CD4-positive, alpha-beta T cell treated with Interleukin-15 for 1 hour (primary cell): ENCODE results near the gene ZNF430.
"Not testable (repeated sequence)": the region's sequence is repeated elsewhere in the genome, so short reads cannot be mapped to it uniquely, and the experiment has no call there.

Experiments used
- DNase-seq: peaks from one replicate; pipeline ENCODE4 v3.0.0-alpha.2; 2020

The ZNF430 gene

DNA sequence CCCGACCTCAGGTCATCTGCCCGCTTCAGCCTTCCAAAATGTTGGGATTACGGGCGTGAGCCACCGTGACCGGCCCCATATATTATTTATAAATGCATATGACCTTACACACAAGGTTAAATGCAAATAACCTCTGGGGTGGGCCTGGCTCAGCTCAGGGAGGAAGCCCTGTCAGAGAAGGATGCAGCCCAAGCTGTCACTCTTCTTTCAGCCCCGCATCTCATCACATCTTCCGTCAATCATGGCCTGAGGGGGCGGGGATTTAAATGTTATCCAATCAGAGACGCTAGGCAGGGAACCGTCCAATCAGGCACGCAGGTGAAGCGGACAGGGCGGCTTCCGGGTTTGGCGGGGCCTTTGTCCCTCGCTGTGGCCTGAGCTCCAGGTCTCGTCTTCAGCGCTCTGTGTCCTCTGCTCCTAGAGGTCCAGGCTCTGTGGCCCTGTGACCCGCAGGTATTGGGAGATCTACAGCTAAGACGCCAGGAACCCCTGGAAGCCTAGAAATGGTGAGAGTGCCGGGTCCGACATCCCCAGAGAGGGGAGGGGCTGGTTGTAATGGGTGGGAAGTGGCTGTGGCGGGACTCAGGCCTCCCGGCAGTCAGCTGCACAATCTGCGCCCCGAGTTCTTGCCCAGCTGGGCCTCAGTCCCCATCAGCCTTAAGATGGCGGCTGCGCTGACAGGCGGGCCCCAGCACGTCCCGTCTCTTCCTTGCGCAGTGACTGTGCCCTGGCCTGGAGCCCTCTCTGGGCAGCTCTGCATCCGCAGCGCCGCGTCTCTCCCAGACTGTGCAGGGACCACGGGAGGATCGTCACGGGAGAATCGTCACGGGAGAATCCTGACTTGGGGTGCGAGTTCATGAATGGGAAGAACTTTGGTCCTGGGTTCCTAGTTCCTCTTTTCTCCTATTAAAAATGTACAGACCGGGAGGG, at the start of gene ZNF430:
TSS of gene ZNF430 (plus strand) at position 360 of the 930 bp plus-strand sequence. CDS start at position 504, 144 bp downstream.
- DNase-seq = peak; percentile 94

DNA sequence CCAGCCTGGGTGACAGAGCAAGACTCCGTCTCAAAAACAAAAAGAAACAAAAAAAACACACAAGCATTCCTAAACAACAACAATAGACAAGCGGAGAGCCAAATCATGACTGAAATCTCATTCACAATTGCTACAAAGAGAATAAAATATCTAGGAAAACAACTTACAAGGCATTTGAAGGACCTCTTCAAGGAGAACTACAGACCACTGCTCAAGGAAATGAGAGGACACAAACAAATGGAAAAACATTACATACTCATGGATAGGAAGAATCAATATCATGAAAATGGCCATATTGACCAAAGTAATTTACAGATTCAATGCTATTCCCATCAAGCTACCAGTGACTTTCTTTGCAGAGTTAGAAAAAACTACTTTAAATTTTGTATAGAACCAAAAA, 27.7 kb upstream of the ZNF430 start:
- not testable (repeated sequence) for DNase-seq

DNA sequence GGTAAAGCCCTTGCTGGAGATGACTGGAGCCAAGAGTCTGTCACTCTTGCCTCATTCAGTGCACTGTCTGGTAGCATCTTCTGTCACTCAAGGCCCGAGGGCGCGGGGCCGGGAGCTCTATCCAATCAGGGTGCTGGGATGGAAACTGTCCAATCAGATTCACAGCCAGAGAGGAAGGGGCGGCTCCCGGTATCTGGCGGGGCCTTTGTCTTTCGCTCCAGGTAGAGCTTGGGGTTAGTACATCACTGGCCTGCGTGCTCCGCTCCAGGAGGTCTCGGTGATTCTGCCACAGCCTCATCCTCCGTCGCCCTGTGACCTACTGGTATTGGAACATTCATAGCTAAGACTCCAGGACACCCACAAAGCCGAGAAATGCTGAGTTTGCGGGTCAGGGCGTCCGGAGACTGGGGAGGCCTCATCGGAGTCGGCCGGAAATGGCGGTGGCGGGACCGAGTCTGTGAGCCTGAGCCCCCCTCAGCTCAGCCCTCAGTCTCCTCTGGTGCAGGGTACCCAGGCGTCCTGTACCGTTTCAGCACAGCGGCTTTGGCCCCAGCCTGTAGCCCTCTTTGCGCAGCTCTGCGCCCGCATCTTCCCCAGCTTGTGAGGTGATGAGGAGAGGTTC, 20.6 kb upstream of the ZNF430 start:
- peak; percentile 88 for DNase-seq

DNA sequence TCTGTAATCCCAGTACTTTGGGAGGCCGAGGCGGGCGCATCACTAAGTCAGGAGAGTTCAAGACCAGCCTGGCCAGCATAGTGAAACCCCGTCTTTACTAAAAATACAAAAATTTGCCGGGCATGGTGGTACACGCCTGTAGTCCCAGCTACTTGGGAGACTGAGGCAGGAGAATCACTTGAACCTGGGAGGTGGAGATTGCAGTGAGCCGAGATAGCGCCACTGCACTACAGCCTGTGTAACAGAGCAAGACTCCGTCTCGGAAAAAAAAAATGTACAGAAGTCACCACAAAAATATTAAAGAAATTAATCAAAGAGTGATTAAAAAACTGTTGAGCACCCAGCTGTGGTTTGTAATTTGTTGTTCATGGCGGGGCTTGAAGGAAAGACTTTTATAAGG, 781 bp downstream of the ZNF430 start:
- DNase-seq = not testable (repeated sequence)

DNA sequence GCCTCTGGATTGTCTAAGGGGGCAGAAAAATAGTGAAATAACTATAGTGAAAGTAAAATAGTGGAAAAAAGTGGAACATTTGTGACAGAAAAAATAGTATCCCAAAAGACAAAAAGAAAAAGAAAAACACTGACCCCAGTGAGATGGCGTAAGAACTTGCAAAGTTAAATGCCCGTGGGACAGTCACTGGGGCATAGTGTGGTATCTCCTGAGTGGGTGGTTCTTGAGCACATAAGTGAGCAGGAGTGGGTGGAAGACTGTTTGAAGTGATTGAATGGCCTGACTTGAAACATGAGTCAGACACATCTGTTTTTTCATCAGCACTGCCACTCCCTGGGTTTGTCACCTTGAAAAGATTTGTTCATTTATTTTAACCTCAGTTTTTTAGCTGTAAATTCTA, 2.5 kb downstream of the ZNF430 start:
- no peak for DNase-seq

DNA sequence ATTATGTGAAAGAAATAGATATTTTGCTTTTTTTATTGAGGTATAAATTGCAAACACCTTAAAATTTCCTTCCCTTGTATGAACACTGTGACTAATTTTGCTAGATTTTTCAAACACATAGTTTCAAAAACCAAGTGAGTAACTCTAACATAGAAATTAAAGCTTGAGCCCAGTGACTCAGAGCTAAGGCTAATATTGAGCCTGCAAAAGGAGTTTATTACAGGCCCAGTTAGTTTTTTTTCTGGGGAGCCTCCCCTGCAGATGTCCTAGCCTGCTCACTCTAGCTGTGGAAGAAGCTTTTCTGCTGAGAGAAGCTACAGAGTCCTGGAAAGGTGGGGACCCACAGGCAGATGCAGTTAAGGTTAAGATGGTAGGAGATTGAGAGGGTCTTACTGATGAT, 3.4 kb downstream of the ZNF430 start:
- no peak for DNase-seq

DNA sequence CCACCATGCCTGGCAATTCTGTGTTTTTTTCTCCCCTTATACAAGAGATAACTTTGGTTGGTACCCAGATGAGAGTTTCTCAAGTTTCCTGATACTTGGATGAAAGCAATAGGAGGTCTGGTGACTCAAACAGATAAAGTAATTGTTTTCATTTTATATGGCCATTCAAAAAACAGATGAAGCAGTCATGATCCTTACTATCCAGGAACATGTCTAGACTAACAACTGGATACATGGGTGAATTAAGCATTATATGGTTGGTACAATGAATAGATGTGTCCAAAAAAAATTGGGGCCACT, 8.5 kb downstream of the ZNF430 start:
- no peak for DNase-seq

DNA sequence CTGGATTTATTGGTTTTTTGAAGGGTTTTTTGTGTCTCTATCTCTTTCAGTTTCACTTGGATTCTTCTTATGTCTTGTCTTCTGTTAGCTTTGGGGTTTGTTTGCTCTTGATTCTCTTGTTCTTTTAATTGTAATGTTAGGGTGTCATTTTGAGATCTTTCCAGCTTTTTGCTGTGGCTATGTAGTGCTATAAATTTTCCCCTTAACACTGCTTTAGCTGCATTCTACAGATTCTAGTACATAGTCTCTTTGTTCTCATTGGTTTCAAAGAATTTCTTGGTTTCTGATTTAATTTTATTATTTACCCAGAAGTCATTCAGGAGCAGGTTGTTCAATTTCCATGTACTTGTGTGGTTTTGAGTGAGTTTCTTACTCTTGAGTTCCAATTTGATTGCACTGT, 24.6 kb downstream of the ZNF430 start:
- DNase-seq = no peak

DNA sequence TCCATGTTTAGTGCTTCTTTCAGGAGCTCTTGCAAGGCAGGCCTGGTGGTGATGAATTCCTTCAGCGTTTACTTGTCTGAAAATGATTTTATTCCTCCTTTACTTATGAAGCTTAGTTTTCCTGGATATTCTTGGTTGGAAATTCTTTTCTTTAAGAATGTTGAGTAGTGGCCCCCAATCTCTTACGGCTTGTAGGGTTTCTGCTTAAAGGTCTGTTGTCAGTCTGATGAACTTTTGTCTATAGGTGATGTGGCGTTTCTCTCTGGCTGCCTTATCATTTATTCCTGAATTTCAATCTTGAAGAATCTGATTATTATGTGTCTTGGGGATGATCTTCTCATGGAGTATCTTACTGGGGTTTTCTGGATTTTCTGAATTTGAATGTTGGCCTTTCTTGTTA, 26.0 kb downstream of the ZNF430 start:
- DNase-seq = no peak

DNA sequence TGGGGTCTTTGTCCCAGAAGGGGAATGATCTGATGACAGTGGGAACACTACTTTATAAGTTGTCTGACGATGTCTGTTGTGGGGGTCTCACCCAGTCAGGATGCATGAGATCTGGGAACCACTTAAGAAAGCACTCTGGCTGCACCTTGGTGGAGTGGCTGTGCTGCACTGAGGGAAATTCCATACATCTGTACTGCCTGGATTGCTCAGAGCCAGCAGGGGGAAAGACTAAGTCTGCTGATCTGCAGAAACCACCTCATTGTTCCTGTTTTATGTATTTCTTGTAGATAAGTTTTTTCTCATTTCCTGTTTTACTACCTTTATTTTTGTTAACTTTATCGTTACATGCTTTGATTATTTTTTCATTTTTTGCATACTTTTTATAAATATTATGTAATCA, 27.3 kb downstream of the ZNF430 start:
- no peak for DNase-seq

DNA sequence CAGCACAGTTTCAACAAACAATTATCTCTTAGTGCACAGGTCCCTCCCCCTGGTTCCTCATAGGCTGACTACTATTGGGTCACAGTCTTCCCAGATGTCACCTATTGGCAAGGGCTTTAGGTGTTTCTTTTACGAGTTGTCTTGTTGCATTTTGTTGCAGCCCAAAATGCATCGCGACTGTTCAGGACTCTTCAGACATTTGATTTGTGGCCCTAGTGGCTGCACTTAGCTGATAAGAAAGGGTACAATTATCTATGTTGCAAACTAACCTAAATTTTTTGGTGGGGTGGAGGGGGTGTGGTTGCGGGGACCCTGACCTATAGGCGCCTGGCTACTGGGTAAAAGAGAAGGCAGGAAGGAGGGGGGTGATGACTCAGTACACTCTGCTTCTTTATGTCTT, 32.4 kb downstream of the ZNF430 start:
- DNase-seq = no peak

DNA sequence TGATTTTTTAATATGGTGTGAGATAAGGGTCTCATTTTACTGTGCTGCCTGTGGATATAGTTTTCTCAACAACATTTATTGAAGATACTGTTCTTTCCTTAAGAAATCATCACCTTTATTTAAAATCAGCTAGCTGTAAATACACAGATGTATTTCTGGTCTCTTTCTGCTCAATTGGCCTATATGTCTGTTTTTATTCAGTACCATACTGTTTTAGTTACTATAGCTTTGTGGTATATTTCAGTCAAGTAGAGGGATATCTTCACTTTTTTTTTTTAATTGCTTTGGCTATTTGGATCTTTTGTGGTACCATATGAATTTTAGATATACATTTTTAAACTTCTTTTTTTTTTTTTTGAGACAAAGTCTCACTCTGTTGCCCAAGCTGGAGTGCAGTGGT, 44.9 kb downstream of the ZNF430 start:
- no peak for DNase-seq

DNA sequence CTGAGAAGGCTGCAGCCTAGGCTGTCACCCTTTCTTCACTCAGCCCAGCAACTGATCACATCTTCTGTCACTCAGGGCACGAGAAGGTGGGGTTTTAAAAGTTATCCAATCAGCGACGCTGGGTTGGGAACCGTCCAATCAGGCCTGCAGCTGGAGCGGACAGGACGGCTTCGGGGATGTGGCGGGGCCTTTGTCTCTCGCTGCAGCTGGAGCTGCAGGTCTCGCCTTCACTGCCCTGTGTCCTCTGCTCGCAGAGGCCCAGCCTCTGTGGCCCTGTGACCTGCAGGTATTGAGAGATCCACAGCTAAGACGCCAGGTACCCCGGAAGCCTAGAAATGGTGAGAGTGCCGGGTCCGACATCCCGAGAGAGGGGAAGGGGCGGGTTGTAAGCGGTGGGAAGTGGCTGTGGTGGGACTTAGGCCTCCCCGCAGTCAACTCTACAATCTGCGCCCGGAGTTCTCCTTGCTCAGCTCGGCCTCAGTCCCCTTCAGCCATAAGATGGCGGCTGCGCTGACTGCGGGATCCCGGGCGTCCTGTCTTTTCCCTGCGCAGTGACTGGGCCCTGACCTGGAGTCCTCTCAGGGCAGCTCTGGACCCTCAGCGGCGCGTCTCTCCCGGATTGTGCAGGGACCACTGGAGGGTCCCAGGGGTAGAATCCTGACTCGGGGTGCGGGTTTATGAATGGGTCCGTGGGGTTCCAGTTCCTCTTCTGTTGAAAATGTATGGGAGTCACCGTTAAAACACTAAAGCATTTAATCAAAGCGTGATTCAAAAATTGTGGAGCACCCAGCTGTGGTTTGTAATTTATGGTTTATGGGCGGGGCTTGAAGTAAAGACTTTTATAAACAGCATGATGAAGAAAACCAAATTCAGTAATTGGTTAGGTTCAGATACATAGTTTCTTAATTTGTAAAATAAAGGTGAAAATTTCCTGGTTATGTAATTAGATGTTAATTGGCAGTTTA, 61.8 kb downstream of the ZNF430 start, which contains the start of gene ZNF714:
TSS of gene ZNF714 (plus strand) at position 193 of the 965 bp plus-strand sequence. CDS start 16,066 bp downstream, outside the sequence.
- DNase-seq = peak; percentile 87

DNA sequence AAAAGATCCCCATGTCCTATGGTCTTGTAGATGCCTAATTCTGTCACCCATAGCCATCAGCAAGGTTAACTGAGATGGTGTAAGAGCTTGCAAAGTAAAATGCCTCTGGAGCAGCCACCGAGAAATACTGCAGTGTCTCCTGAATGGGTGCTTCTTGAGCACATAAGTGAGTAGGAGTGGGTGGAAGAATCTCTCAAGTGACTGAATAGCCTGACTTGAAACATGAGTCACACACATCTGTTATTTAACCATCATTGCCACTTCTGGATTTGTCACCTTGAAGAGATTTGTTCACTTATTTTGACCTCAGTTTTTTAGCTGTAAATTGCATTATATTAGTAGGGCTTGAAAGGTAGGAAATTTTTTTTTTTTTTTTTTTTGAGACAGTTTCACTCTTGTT, 63.9 kb downstream of the ZNF430 start:
- DNase-seq = no peak

DNA sequence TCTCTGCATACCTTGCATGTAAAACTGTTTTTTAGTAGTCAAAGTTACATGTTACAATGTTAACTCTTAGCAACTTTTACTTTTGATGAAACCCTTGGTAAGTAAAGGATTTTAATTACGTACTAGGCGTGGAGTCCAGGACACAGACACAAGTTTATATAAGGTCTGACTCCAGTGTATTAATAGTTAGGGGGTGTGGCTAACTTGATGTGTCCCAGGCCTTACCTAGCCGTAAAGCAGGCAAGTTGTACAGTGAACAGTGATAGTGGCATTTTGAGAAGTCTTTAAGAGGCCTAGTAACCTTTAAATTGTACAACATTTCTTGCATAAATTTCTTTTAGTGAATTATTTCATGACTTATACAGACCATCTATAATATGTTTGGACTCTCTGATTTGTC, 67.4 kb downstream of the ZNF430 start:
- DNase-seq = no peak

DNA sequence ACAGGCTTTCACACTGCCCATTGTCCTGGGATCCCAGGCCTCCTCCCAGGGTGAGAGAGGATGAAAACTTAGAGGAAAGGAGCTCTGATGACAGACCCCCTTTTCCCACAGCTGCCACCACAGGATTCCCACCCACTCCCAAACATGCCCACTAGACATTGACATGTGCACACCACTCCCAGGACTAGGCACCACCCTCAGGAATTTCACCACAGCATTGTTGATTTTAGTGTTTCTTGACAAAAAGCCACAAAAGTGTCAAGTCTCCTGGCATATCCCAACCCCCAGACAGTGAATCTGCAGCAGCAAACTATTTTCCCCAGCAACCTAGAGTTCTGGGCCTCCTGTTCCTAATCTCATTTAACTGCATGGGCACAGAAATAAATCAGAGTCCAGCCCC, 71.7 kb downstream of the ZNF430 start:
- DNase-seq = no peak

DNA sequence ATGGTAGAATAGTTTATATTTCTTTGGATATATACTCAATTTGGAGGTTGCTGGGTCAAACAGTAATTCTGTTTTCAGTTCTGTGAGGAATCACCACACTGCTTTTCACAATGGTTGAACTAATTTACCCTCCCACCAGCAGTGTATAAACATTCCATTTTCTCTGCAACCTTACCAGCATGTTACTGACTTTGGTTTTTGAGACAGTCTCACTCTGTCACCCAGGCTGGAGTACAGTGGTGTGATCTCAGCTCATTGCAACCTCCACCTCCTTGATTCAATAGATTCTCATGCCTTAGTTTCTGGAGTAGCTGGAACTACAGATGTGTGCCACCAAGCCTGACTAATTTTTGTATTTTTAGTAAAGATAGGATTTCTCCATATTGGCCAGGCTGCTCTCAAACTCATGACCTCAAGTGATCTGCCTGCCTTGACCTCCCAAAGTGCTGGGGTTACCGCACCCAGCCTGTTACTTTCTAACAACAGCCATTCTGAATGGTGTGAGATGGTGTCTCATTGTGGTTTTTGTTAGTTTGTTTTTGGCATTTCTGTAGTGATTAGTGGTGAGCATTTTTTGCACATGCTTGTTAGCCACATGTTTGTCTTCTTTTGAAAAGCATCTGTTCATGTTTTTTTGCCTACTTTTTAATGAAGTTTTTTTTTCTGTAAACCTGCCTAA, 74.0 kb downstream of the ZNF430 start:
- no peak for DNase-seq

DNA sequence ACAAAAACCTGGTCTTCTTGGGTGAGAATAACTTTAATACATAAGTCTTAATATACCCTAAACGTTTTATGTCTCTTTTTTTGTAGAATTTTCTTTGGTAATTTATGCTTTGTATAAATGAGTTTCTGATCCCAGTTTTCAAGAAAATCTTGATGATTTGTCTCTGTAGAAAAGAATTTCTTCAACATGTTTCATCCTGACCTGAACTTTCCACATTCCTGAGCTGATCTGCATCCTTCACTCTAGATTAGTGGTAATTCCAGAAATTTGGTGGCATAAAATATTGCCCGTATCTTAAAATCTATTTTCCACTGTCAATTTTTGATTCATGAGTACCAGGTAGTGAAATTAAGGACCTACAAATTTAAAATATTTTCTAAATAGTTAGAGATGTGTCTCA, 77.8 kb downstream of the ZNF430 start:
- DNase-seq = no peak

DNA sequence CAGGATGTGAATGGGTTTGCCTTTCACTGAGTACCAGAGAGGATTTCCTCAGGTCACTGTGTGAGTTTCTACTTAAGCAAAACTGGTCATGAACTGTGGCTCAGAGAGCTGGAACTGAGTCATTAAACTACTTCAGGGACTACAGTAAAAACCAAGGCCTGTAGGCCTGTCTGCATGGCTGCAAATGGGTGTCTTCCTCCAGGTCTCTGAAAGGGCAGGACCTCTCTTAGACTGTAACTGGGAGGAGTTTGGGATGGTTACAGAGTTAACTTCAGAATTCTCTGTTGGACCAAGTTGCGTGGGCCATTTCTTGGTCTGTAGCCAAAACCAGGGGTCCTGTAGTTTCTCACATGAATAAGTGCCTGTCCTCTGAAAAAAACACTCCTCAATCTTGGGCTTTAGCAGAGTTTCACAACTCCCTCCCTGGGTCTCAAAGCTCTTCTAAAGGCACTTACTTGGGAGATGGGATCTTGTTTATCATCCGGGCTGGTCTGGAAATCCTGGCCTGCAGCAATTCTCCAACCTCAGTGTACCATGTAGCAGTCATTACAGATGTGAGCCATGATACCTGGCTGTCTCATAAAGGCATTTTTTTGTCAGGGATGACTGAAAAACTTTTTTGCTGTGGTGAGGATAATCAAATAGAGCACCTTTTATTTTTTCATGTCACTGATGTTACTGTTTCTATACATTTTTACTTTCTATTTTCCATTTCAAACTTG, 81.2 kb downstream of the ZNF430 start:
- no peak for DNase-seq

DNA sequence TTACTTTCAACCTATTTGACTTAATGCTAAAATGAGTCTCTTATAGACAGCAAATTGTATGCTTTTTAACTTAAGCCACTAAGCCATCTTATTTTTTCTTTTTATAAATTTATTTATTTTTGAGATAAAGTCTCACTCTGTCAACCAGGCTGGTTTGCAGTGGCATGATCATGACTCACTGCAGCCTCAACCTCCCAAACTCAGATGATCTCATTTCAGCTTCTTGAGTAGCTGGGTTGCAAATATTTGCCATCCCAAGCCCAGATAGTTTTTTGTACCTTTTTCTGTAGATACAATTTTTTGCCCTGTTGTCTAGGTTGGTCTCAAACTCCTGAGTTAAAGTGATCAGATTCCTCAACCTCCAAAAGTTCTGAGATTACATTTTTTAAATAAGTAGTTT, 88.7 kb downstream of the ZNF430 start:
- no peak for DNase-seq
